H9 (cell line): ENCODE data around the gene DYRK1A. TPM values are rescaled to one million over a fixed set of nuclear protein-coding genes. Genes with fewer than 3 reads are reported as not detected.

ENCODE experiments used
- DNase-seq: peaks from one replicate; pipeline ENCODE4 v3.0.0-alpha.2; 2017
- H2AFZ ChIP-seq: one replicate; pipeline ENCODE4 v1.6.1; 2013; ENCODE audit warnings: mild to moderate bottlenecking, low read length, control low read depth, moderate library complexity
- H2AK5ac ChIP-seq: 2 replicates; pipeline ENCODE4 v1.6.1; 2013; ENCODE audit warnings: low read length, control low read depth, mixed read lengths; ENCODE audit not compliant: insufficient read length
- H2BK120ac ChIP-seq: one replicate; pipeline ENCODE4 v1.6.1; 2013; ENCODE audit warnings: low read depth, mild to moderate bottlenecking, low read length, control low read depth, inconsistent platforms; ENCODE audit not compliant: poor library complexity, severe bottlenecking
- H2BK12ac ChIP-seq: 2 replicates; pipeline ENCODE4 v1.6.1; 2013; ENCODE audit warnings: low read length, control low read depth, mixed read lengths, low read depth; ENCODE audit not compliant: insufficient read length
- H2BK15ac ChIP-seq: 2 replicates; pipeline ENCODE4 v1.6.1; 2013; ENCODE audit warnings: low read depth, low read length, control low read depth
- H2BK20ac ChIP-seq: one replicate; pipeline ENCODE4 v1.6.1; 2013; ENCODE audit warnings: low read depth, mild to moderate bottlenecking, low read length, control low read depth, inconsistent platforms; ENCODE audit not compliant: poor library complexity, severe bottlenecking
- H2BK5ac ChIP-seq: 2 replicates; pipeline ENCODE4 v1.6.1; 2013; ENCODE audit warnings: low read length, control low read depth, mixed read lengths; ENCODE audit not compliant: insufficient read length
- H3K14ac ChIP-seq: 2 replicates; pipeline ENCODE4 v1.6.1; 2013; ENCODE audit warnings: low read length, control low read depth; ENCODE audit not compliant: insufficient read depth
- H3K18ac ChIP-seq: 2 replicates; pipeline ENCODE4 v1.6.1; 2013; ENCODE audit warnings: low read depth, mild to moderate bottlenecking, mixed read lengths, low read length, control low read depth; ENCODE audit not compliant: insufficient read length
- H3K23ac ChIP-seq: 2 replicates; pipeline ENCODE4 v1.6.1; 2013; ENCODE audit warnings: low read length, control low read depth, mixed read lengths, low read depth; ENCODE audit not compliant: insufficient read length
- H3K23me2 ChIP-seq: 2 replicates; pipeline ENCODE4 v1.6.1; 2013; ENCODE audit warnings: low read depth, mild to moderate bottlenecking, mixed read lengths, low read length, control low read depth; ENCODE audit not compliant: insufficient read length, poor library complexity, severe bottlenecking
- H3K27ac ChIP-seq: 2 replicates; pipeline ENCODE4 v1.5.1; 2013; ENCODE audit warnings: low read length, control low read depth, mixed read lengths, low read depth; ENCODE audit not compliant: insufficient read length
- H3K27me3 ChIP-seq: 2 replicates; pipeline ENCODE4 v1.6.1; 2013; ENCODE audit warnings: low read length, control low read depth, inconsistent platforms; ENCODE audit not compliant: insufficient read depth
- H3K4ac ChIP-seq: 2 replicates; pipeline ENCODE4 v1.6.1; 2013; ENCODE audit warnings: low read depth, mild to moderate bottlenecking, control low read depth, inconsistent platforms, low read length, moderate library complexity
- H3K4me1 ChIP-seq: 2 replicates; pipeline ENCODE4 v1.6.1; 2013; ENCODE audit warnings: low read length, control low read depth, inconsistent platforms; ENCODE audit not compliant: insufficient read depth
- H3K4me2 ChIP-seq: 2 replicates; pipeline ENCODE4 v1.6.1; 2013; ENCODE audit warnings: low read length, control low read depth, mixed read lengths; ENCODE audit not compliant: insufficient read length, insufficient read depth
- H3K56ac ChIP-seq: 2 replicates; pipeline ENCODE4 v1.6.1; 2013; ENCODE audit warnings: low read depth, mild to moderate bottlenecking, mixed read lengths, low read length, control low read depth; ENCODE audit not compliant: insufficient read length
- H3K79me1 ChIP-seq: 2 replicates; pipeline ENCODE4 v1.6.1; 2013; ENCODE audit warnings: low read depth, mild to moderate bottlenecking, moderate library complexity, low read length, control low read depth, inconsistent platforms; ENCODE audit not compliant: insufficient read depth, poor library complexity, severe bottlenecking
- H3K79me2 ChIP-seq: 2 replicates; pipeline ENCODE4 v1.6.1; 2013; ENCODE audit warnings: low read length, control low read depth, inconsistent platforms; ENCODE audit not compliant: insufficient read depth
- H3K9ac ChIP-seq: 2 replicates; pipeline ENCODE4 v1.6.1; 2013; ENCODE audit warnings: low read length, control low read depth, mixed read lengths; ENCODE audit not compliant: insufficient read length; ENCODE audit errors: extremely low read depth
- H3K9me3 ChIP-seq: one replicate; pipeline ENCODE4 v1.6.1; 2013; ENCODE audit warnings: low read depth, low read length, inconsistent platforms; ENCODE audit not compliant: control insufficient read depth
- H3T11ph ChIP-seq: one replicate; pipeline ENCODE4 v1.6.1; 2013; ENCODE audit warnings: mild to moderate bottlenecking, low read length, control low read depth, inconsistent platforms
- H4K20me1 ChIP-seq: one replicate; pipeline ENCODE4 v1.6.1; 2013; ENCODE audit not compliant: control insufficient read depth, insufficient read length, insufficient read depth
- H4K5ac ChIP-seq: 2 replicates; pipeline ENCODE4 v1.6.1; 2013; ENCODE audit warnings: low read depth, mild to moderate bottlenecking, mixed read lengths, low read length, control low read depth; ENCODE audit not compliant: insufficient read length
- H4K8ac ChIP-seq: replicated peaks from 2 replicates; pipeline ENCODE4 v1.6.1; 2013; ENCODE audit warnings: low read length, control low read depth, mixed read lengths, low read depth; ENCODE audit not compliant: insufficient read length
- H4K91ac ChIP-seq: 2 replicates; pipeline ENCODE4 v1.6.1; 2013; ENCODE audit warnings: low read depth, mild to moderate bottlenecking, moderate library complexity, mixed read lengths, low read length, control low read depth; ENCODE audit not compliant: insufficient read length
- H3K27ac Mint-ChIP-seq, 3 experiments: 2 replicates in 2 of 3; 3 replicates in 1 of 3; pipeline ENCODE4 v1.8.0; 2020 to 2021; ENCODE audit warnings: mixed read lengths in 3 of 3, mild to moderate bottlenecking in 1 of 3, moderate library complexity in 1 of 3
- H3K27me3 Mint-ChIP-seq: 2 replicates; pipeline ENCODE4 v1.8.0; 2021; ENCODE audit warnings: low read depth, mild to moderate bottlenecking, moderate library complexity, mixed read lengths
- H3K36me3 Mint-ChIP-seq, 3 experiments: 2 replicates in 2 of 3; 3 replicates in 1 of 3; pipeline ENCODE4 v1.8.0; 2020 to 2021; ENCODE audit warnings: low read depth in 3 of 3, mixed read lengths in 3 of 3; ENCODE audit not compliant: insufficient read depth in 1 of 3
- H3K4me1 Mint-ChIP-seq, 2 experiments: 2 replicates each; pipeline ENCODE4 v1.8.0; 2020; ENCODE audit warnings: mixed read lengths in 2 of 2
- H3K4me3 Mint-ChIP-seq, 2 experiments: 2 replicates in 1 of 2; 3 replicates in 1 of 2; pipeline ENCODE4 v1.8.0; 2020 to 2021; ENCODE audit warnings: mild to moderate bottlenecking in 2 of 2, mixed read lengths in 2 of 2, moderate library complexity in 1 of 2
- H3K9me3 Mint-ChIP-seq, 2 experiments: 2 replicates in 1 of 2; 3 replicates in 1 of 2; pipeline ENCODE4 v1.8.0; 2020; ENCODE audit warnings: mild to moderate bottlenecking in 2 of 2, mixed read lengths in 2 of 2, moderate library complexity in 1 of 2
- CTCF ChIP-seq: fragments of 200-600 bp; sonication (generic); conservative IDR thresholded peaks from 3 replicates; pipeline ENCODE4 v1.8.0; 2021; ENCODE audit warnings: antibody characterized with exemption, mild to moderate bottlenecking
- WGBS: extraction: QIAGEN DNeasy Blood & Tissue Kit; methylation state at CpG from one replicate; pipeline ENCODE4 v1.1.7; 2013; ENCODE audit warnings: missing lambda C conversion rate, low lambda C conversion rate, mixed read lengths; ENCODE audit not compliant: insufficient read length; ENCODE audit errors: extremely low coverage; 5-methylcytosine and 5-hydroxymethylcytosine counted together
- total RNA-seq: library from RNA; stranded (reverse); gene quantifications from 2 replicates; pipeline ENCODE4 v1.2.1, GENCODE V29; 2021

Gene DYRK1A
- total RNA-seq, 1 experiment from 2014 or later = 73.6 TPM

- Mint-ChIP-seq H3K4me3 (no peak overlapping the region), H3K36me3 (peaks cover 16 to 22% (median 22%) of the 10 kb centered on the region in 3 experiments), H3K27me3 (no peaks in the 10 kb centered on the region), H3K4me1 (peaks cover 27 to 28% of the 10 kb centered on the region in 2 experiments), H3K27ac (no peak overlapping the region), H3K9me3 (peaks cover 8 to 14% of the 10 kb centered on the region in 2 experiments)
- H3K27me3 ChIP-seq = no peaks in the 10 kb centered on the region
- no peaks in the 10 kb centered on the region for H4K20me1 ChIP-seq
- H3K9ac ChIP-seq = no peak overlapping the region
- peaks cover 5% of the 10 kb centered on the region; the same call in 1 of the 2 replicates for H3K4me1 ChIP-seq
- DNase-seq = no peak
- no peaks in the 10 kb centered on the region for H3K79me1 ChIP-seq
- no peak overlapping the region for H3K4me2 ChIP-seq
- H2AFZ ChIP-seq = no peak overlapping the region
- no peak overlapping the region for H2BK120ac ChIP-seq
- no peak overlapping the region for H3T11ph ChIP-seq
- no peak for TF ChIP-seq CTCF
- H3K56ac ChIP-seq = no peak overlapping the region
- no peak overlapping the region for H2BK12ac ChIP-seq
- no peak overlapping the region for H3K18ac ChIP-seq
- H3K9me3 ChIP-seq = no peaks in the 10 kb centered on the region
- H2BK5ac ChIP-seq = no peak overlapping the region
- H2BK15ac ChIP-seq = no peak overlapping the region
- H4K8ac ChIP-seq = no peak overlapping the region
- H3K27ac ChIP-seq = no peak overlapping the region
- peaks cover 33% of the 10 kb centered on the region; the same call in 1 of the 2 replicates for H3K79me2 ChIP-seq
- no peak overlapping the region for H3K14ac ChIP-seq
- WGBS = no CpG with 5 or more reads among the region's 3 CpGs
- no peak overlapping the region for H4K91ac ChIP-seq
- no peak overlapping the region for H4K5ac ChIP-seq
- no peak overlapping the region for H3K23ac ChIP-seq
- H2BK20ac ChIP-seq = no peak overlapping the region
- H3K4ac ChIP-seq = no peak overlapping the region
- H3K23me2 ChIP-seq = no peaks in the 10 kb centered on the region
- H2AK5ac ChIP-seq = no peak overlapping the region
Observed at GRCh38 chr21:37435711-37436110, 69.1 kb downstream of the DYRK1A start.
